H1 (cell line): ENCODE results near the gene TOMM40L. TPM values are rescaled to one million over a fixed set of nuclear protein-coding genes. Genes with fewer than 3 reads are reported as not detected.

ENCODE experiments used
- CTCF ChIA-PET: fragments of 300-600 bp; sonication (Branson Sonifier 250); formaldehyde crosslinking; loops from one replicate; lab custom pipeline; 2021; ENCODE audit not compliant: partially characterized antibody; lab: Charles Lee
- POLR2A ChIA-PET: fragments of 300-600 bp; sonication (Branson Sonifier 250); formaldehyde crosslinking; loops from one replicate; lab custom pipeline; 2021; ENCODE audit warnings: inconsistent platforms; ENCODE audit not compliant: partially characterized antibody; lab: Charles Lee
- DNase-seq, 2 experiments: peaks; one replicate each; pipeline versions ENCODE4 v3.0.0 to v3.0.0-alpha.2; 2010 to 2022; ENCODE audit warnings: low spot score in 2 of 2, low read depth in 1 of 2, mixed read lengths in 1 of 2
- FAIRE-seq: peaks from 2 replicates; lab custom pipeline; 2011; peaks lifted over from hg19 to GRCh38; lab: Jason Lieb, UNC
- H2AFZ ChIP-seq: 2 replicates; pipeline ENCODE4 v1.8.1; 2012; ENCODE audit warnings: low read length, inconsistent platforms
- H2AK5ac ChIP-seq: 2 replicates; pipeline ENCODE4 v1.6.1; 2013; ENCODE audit warnings: low read depth, low read length
- H2BK120ac ChIP-seq: replicated peaks from 2 replicates; pipeline ENCODE3; 2013; ENCODE audit warnings: low read depth, low read length, inconsistent platforms
- H2BK12ac ChIP-seq: 2 replicates; pipeline ENCODE4 v1.6.1; 2013; ENCODE audit warnings: low read depth, low read length
- H2BK15ac ChIP-seq: 2 replicates; pipeline ENCODE4 v1.6.1; 2013; ENCODE audit warnings: low read length
- H2BK20ac ChIP-seq: 2 replicates; pipeline ENCODE4 v1.6.1; 2013; ENCODE audit warnings: low read length
- H2BK5ac ChIP-seq: 2 replicates; pipeline ENCODE4 v1.6.1; 2013; ENCODE audit warnings: low read depth, low read length
- H3K14ac ChIP-seq: 2 replicates; pipeline ENCODE4 v1.6.1; 2013; ENCODE audit warnings: inconsistent platforms; ENCODE audit not compliant: insufficient read length
- H3K18ac ChIP-seq: 2 replicates; pipeline ENCODE4 v1.6.1; 2013; ENCODE audit warnings: low read length; ENCODE audit errors: extremely low read depth
- H3K23ac ChIP-seq: 2 replicates; pipeline ENCODE4 v1.6.1; 2013; ENCODE audit warnings: inconsistent platforms; ENCODE audit not compliant: insufficient read length
- H3K23me2 ChIP-seq: 2 replicates; pipeline ENCODE4 v1.6.1; 2013; ENCODE audit warnings: low read depth, low read length
- H3K27ac ChIP-seq: 2 replicates; pipeline ENCODE4 v1.6.1; 2011; ENCODE audit warnings: low read depth, low read length, inconsistent platforms
- H3K27me3 ChIP-seq, 4 experiments: replicated peaks in 1 of 4; 1 replicate in 1 of 4; 2 replicates in 3 of 4; pipeline versions ENCODE4 v1.6.1 to v1.8.1; 2011 to 2013; ENCODE audit warnings: low read length in 3 of 4, mild to moderate bottlenecking in 3 of 4, inconsistent platforms in 2 of 4, mixed read lengths in 2 of 4, moderate library complexity in 1 of 4; ENCODE audit not compliant: control insufficient read depth in 3 of 4, insufficient read depth in 3 of 4; ENCODE audit errors: extremely low read depth in 1 of 4
- H3K36me3 ChIP-seq, 4 experiments: 2 replicates each; pipeline versions ENCODE4 v1.6.1 to v1.8.1; 2011 to 2013; ENCODE audit warnings: mild to moderate bottlenecking in 4 of 4, low read length in 3 of 4, moderate library complexity in 2 of 4, control low read depth in 1 of 4, inconsistent platforms in 1 of 4; ENCODE audit not compliant: insufficient read depth in 4 of 4, control insufficient read depth in 2 of 4
- H3K4ac ChIP-seq: replicated peaks from 2 replicates; pipeline ENCODE3; 2013; ENCODE audit warnings: low read length, low read depth, mixed read lengths, inconsistent platforms; ENCODE audit not compliant: insufficient read length
- H3K4me1 ChIP-seq, 4 experiments: replicated peaks in 1 of 4; 1 replicate in 1 of 4; 2 replicates in 3 of 4; pipeline versions ENCODE4 v1.6.1 to v1.8.1; 2011 to 2013; ENCODE audit warnings: low read length in 3 of 4, inconsistent platforms in 2 of 4, mixed read lengths in 1 of 4; ENCODE audit not compliant: insufficient read depth in 4 of 4, control insufficient read depth in 3 of 4
- H3K4me2 ChIP-seq, 2 experiments: 2 replicates each; pipeline versions ENCODE4 v1.6.1 to v1.8.1; 2011 to 2013; ENCODE audit warnings: low read depth in 2 of 2, low read length in 2 of 2, control low read depth in 1 of 2, inconsistent platforms in 1 of 2, mild to moderate bottlenecking in 1 of 2; ENCODE audit not compliant: insufficient read depth in 1 of 2
- H3K4me3 ChIP-seq, 4 experiments: fragments of 200-600, 300-600 bp in 1 of 4; sonication (generic), shearing (Covaris generic), sonication (Bioruptor Twin) in 1 of 4; 2 replicates each; pipeline versions ENCODE4 v1.5.1 to v1.8.1; 2011 to 2016; ENCODE audit warnings: low read length in 4 of 4, low read depth in 3 of 4, control low read depth in 2 of 4, inconsistent platforms in 2 of 4, mild to moderate bottlenecking in 2 of 4, mixed read lengths in 1 of 4, moderate library complexity in 1 of 4; ENCODE audit not compliant: insufficient read depth in 2 of 4; ENCODE audit errors: extremely low read depth in 1 of 4
- H3K56ac ChIP-seq: replicated peaks from 2 replicates; pipeline ENCODE3; 2013; ENCODE audit warnings: low read depth, mild to moderate bottlenecking, mixed read lengths, low read length, inconsistent platforms; ENCODE audit not compliant: insufficient read length
- H3K79me1 ChIP-seq: 2 replicates; pipeline ENCODE4 v1.6.1; 2013; ENCODE audit warnings: low read depth, low read length, control low read depth
- H3K79me2 ChIP-seq, 2 experiments: 2 replicates each; pipeline versions ENCODE4 v1.6.1 to v1.8.1; 2012 to 2013; ENCODE audit warnings: low read length in 2 of 2, mild to moderate bottlenecking in 2 of 2, inconsistent platforms in 1 of 2; ENCODE audit not compliant: insufficient read depth in 2 of 2, control insufficient read depth in 1 of 2
- H3K9ac ChIP-seq, 4 experiments: replicated peaks in 1 of 4; 1 replicate in 1 of 4; 2 replicates in 3 of 4; pipeline versions ENCODE4 v1.6.1 to v1.8.1; 2011 to 2013; ENCODE audit warnings: low read depth in 3 of 4, low read length in 3 of 4, control low read depth in 2 of 4, mild to moderate bottlenecking in 2 of 4, moderate library complexity in 2 of 4, inconsistent platforms in 1 of 4; ENCODE audit errors: extremely low read depth in 1 of 4
- H3K9me3 ChIP-seq, 2 experiments: 2 replicates each; pipeline versions ENCODE4 v1.6.1 to v1.8.1; 2012 to 2013; ENCODE audit warnings: mild to moderate bottlenecking in 2 of 2, moderate library complexity in 2 of 2, control low read depth in 1 of 2, inconsistent platforms in 1 of 2, low read depth in 1 of 2, low read length in 1 of 2, mixed read lengths in 1 of 2; ENCODE audit not compliant: insufficient read depth in 2 of 2
- H4K20me1 ChIP-seq, 2 experiments: replicated peaks in 1 of 2; 2 replicates each; pipeline versions ENCODE3 to v1.8.1; 2011 to 2013; ENCODE audit warnings: inconsistent platforms in 2 of 2, low read length in 2 of 2, mild to moderate bottlenecking in 1 of 2; ENCODE audit not compliant: insufficient read depth in 2 of 2, control insufficient read depth in 1 of 2
- H4K5ac ChIP-seq: 2 replicates; pipeline ENCODE4 v1.6.1; 2013; ENCODE audit warnings: low read length, low read depth, mixed read lengths, inconsistent platforms; ENCODE audit not compliant: insufficient read length
- H4K8ac ChIP-seq: 2 replicates; pipeline ENCODE4 v1.8.0; 2013; ENCODE audit warnings: mild to moderate bottlenecking, moderate library complexity, low read length, inconsistent platforms; ENCODE audit not compliant: insufficient read depth; ENCODE audit errors: extremely low read depth
- H4K91ac ChIP-seq: replicated peaks from 2 replicates; pipeline ENCODE3; 2013; ENCODE audit warnings: low read length, mixed read lengths, inconsistent platforms; ENCODE audit not compliant: insufficient read length
- GTF2F1 ChIP-seq: IDR thresholded peaks from 2 replicates; pipeline ENCODE4 v1.6.1; 2012; ENCODE audit warnings: low read depth, low read length, improper control_type of control experiment, borderline replicate concordance
- JUN ChIP-seq: IDR thresholded peaks from 2 replicates; pipeline ENCODE4 v1.6.1; 2011; ENCODE audit warnings: low read depth, mild to moderate bottlenecking, improper control_type of control experiment, low read length
- POLR2AphosphoS5 ChIP-seq: IDR thresholded peaks from 2 replicates; pipeline ENCODE4 v1.6.1; 2011; ENCODE audit warnings: low read depth, low read length
- TAF1 ChIP-seq: IDR thresholded peaks from 2 replicates; pipeline ENCODE4 v1.6.1; 2011; ENCODE audit warnings: mild to moderate bottlenecking, low read depth, low read length
- TCF12 ChIP-seq: IDR thresholded peaks from 2 replicates; pipeline ENCODE4 v1.6.1; 2011; ENCODE audit warnings: low read depth, mild to moderate bottlenecking, low read length
- WGBS, 2 experiments: shearing (Covaris generic) in 1 of 2; methylation state at CpG; one replicate each; pipeline versions ENCODE4 v1.1.6 to v1.1.7; 2013 to 2015; ENCODE audit warnings: low lambda C conversion rate in 2 of 2, mixed read lengths in 2 of 2, inconsistent platforms in 1 of 2, low coverage in 1 of 2, missing lambda C conversion rate in 1 of 2; ENCODE audit not compliant: insufficient replicate concordance in 2 of 2, insufficient coverage in 1 of 2, insufficient read length in 1 of 2; ENCODE audit errors: extremely low coverage in 1 of 2, missing lambda C conversion rate in 1 of 2; 5-methylcytosine and 5-hydroxymethylcytosine counted together
- polyA plus RNA-seq, 7 experiments: library from polyadenylated mRNA; depleted of rRNA in 3 of 7; stranded (reverse) in 5 of 7; unstranded in 2 of 7; fragments of >200 nt in 5 of 7; fragments of 200-250 nt in 2 of 7; gene quantifications; 1 replicate in 5 of 7; 2 replicates in 1 of 7; 4 replicates in 1 of 7; pipeline versions ENCODE4 v1.2.1 to v1.2.3, GENCODE V29; 2011 to 2013; ENCODE audit warnings: missing spikeins in 2 of 7, mixed read lengths in 2 of 7
- total RNA-seq: library from RNA; stranded (reverse); fragmentation: NEBNext Ultra II Directional; extraction: Animal tissue kit (Norgen Biotek cat#: 25700); gene quantifications from 2 replicates; pipeline ENCODE4 v1.2.1, GENCODE V29; 2021
- TF ChIP-seq, protein P1 (sequence below): IDR thresholded peaks from 2 replicates; pipeline ENCODE4 v1.6.1; 2011; ENCODE audit warnings: low read depth, mild to moderate bottlenecking, low read length; ENCODE audit not compliant: insufficient read depth
- TF ChIP-seq, protein P2 (sequence below): IDR thresholded peaks from 2 replicates; pipeline ENCODE4 v1.6.1; 2012; ENCODE audit warnings: low read length, inconsistent platforms
- TF ChIP-seq, protein P3 (sequence below): IDR thresholded peaks from 2 replicates; pipeline ENCODE4 v1.6.1; 2012; ENCODE audit warnings: inconsistent platforms
- TF ChIP-seq, protein P4 (sequence below): IDR thresholded peaks from 2 replicates; pipeline ENCODE4 v1.6.1; 2012; ENCODE audit warnings: inconsistent platforms

The TOMM40L gene
- total and polyA plus RNA-seq, 2 of the 8 experiments (the other 6 are each of a cell fraction or from before 2014, with no cell fraction given), result 11.4 to 15.0 TPM

DNA sequence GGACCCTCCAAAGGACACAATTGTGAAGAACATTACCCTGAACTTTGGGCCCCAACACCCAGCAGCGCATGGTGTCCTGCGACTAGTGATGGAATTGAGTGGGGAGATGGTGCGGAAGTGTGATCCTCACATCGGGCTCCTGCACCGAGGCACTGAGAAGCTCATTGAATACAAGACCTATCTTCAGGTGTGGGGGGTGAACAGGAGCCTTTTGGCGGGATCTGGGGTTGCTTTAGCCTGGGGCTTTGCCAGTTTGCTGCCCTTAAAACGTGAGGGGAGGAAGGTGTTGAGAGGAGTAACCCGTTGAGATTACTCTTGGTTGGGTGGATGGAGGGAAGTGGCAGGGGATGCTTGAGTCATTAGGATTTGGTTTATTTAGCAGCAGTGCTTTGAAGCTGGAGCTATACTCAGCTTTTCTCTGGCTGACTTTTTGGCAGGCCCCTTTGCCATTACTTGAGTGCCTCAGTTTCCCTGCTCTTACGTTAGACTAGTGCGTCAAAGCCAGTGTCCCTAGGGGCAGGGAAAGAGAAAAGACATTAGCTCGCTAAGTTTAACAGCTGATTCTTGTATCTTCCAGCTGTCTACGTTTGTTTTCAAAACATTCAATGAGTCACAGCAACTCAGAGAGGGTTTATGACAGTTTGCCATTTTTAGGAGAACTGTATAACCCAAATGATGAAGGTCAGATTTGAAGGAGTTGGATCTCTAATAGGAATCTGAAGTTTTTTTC lies 19.3 kb upstream of the TOMM40L start:
- H3K4me2 ChIP-seq, result no peak overlapping the region
- ChIA-PET CTCF (interaction anchor here (1.3 to 17.6 kb wide), 9 partner anchors 10 to 176 kb away, joined by 3 to 427 read pairs (median 6); partner anchors contain the start of genes APOA2, FCER1G and TOMM40L), POLR2A (interaction anchor here (1.2 to 1.6 kb wide), 3 partner anchors 8 to 108 kb away, joined by 3 to 4 read pairs (median 4); partner anchors contain the start of gene SDHC)
- H2BK12ac ChIP-seq, result no peak overlapping the region
- 95% methylated on average over 12 of the region's 12 CpGs; no CpG with 5 or more reads in 1 of the 2 experiments for WGBS, 2 experiments
- H3K23me2 ChIP-seq, result peaks cover 3% of the 10 kb centered on the region
- no peak overlapping the region for H3K4me3 ChIP-seq
- no peak overlapping the region for H2AFZ ChIP-seq
- H3K14ac ChIP-seq, result no peak overlapping the region
- H3K9me3 ChIP-seq, result no peaks in the 10 kb centered on the region
- H2AK5ac ChIP-seq, result no peak overlapping the region
- H4K5ac ChIP-seq, result no peak overlapping the region
- H2BK5ac ChIP-seq, result no peak overlapping the region
- H2BK20ac ChIP-seq, result no peak overlapping the region
- H4K20me1 ChIP-seq, result peaks cover 1 to 7% of the 10 kb centered on the region in 2 experiments
- no peak overlapping the region for H3K56ac ChIP-seq
- peaks cover 2% of the 10 kb centered on the region; the same call in 1 of the 2 replicates for H3K79me1 ChIP-seq
- no peak overlapping the region for H3K18ac ChIP-seq
- H2BK120ac ChIP-seq, result no peak overlapping the region
- no peak overlapping the region for H3K4ac ChIP-seq
- H3K9ac ChIP-seq, result no peak overlapping the region
- no peak for FAIRE-seq
- no peak overlapping the region for H3K23ac ChIP-seq
- no peak overlapping the region for H4K91ac ChIP-seq
- no peak overlapping the region for H3K27ac ChIP-seq
- H3K27me3 ChIP-seq, result no peaks in the 10 kb centered on the region
- no peak overlapping the region for H2BK15ac ChIP-seq
- H3K79me2 ChIP-seq, result peaks cover 0 to 9% of the 10 kb centered on the region in 2 experiments; a peak in 2 of 4 replicates
- H4K8ac ChIP-seq, result no peak overlapping the region
- H3K4me1 ChIP-seq, result peaks cover under 1 to 8% (median 5%) of the 10 kb centered on the region in 4 experiments; a peak in 6 of 7 replicates
- peaks cover 23 to 60% (median 38%) of the 10 kb centered on the region in 4 experiments for H3K36me3 ChIP-seq
- no peak for DNase-seq
- TF ChIP-seq GTF2F1, result no peak
- TF ChIP-seq JUN, result no peak
- TF ChIP-seq, protein P1, sequence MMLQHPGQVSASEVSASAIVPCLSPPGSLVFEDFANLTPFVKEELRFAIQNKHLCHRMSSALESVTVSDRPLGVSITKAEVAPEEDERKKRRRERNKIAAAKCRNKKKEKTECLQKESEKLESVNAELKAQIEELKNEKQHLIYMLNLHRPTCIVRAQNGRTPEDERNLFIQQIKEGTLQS, result no peak
- TF ChIP-seq, protein P2, sequence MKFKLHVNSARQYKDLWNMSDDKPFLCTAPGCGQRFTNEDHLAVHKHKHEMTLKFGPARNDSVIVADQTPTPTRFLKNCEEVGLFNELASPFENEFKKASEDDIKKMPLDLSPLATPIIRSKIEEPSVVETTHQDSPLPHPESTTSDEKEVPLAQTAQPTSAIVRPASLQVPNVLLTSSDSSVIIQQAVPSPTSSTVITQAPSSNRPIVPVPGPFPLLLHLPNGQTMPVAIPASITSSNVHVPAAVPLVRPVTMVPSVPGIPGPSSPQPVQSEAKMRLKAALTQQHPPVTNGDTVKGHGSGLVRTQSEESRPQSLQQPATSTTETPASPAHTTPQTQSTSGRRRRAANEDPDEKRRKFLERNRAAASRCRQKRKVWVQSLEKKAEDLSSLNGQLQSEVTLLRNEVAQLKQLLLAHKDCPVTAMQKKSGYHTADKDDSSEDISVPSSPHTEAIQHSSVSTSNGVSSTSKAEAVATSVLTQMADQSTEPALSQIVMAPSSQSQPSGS, result no peak
- TF ChIP-seq POLR2AphosphoS5, result no peak
- TF ChIP-seq, protein P3, sequence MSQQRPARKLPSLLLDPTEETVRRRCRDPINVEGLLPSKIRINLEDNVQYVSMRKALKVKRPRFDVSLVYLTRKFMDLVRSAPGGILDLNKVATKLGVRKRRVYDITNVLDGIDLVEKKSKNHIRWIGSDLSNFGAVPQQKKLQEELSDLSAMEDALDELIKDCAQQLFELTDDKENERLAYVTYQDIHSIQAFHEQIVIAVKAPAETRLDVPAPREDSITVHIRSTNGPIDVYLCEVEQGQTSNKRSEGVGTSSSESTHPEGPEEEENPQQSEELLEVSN, result no peak
- no peak for TF ChIP-seq TAF1
- no peak for TF ChIP-seq TCF12
- TF ChIP-seq, protein P4, sequence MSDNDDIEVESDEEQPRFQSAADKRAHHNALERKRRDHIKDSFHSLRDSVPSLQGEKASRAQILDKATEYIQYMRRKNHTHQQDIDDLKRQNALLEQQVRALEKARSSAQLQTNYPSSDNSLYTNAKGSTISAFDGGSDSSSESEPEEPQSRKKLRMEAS, result no peak
